Activated CD4-positive, alpha-beta T cell treated with anti-CD3 and anti-CD28 coated beads, Interleukin-2, amount 50 U/mL, for 4 hours (primary cell): ENCODE results near the gene NFAM1.

Experiments used
- DNase-seq, 2 experiments: peaks; one replicate each; pipeline ENCODE4 v3.0.0-alpha.2; 2020

Gene NFAM1

GRCh38 chr22:42414021-42414420, 18.2 kb downstream of the NFAM1 start:
- no peak for DNase-seq

- no peak for DNase-seq
Measured at GRCh38 chr22:42412744-42413333, 19.4 kb downstream of the NFAM1 start.

GRCh38 chr22:42410708-42411107, 21.5 kb downstream of the NFAM1 start:
- DNase-seq = no peak

GRCh38 chr22:42408810-42409529, 23.2 kb downstream of the NFAM1 start:
- DNase-seq = no peak

GRCh38 chr22:42408276-42408675, 23.9 kb downstream of the NFAM1 start:
- DNase-seq = no peak

- DNase-seq = no peak
Measured at GRCh38 chr22:42404266-42404665, 27.9 kb downstream of the NFAM1 start.

GRCh38 chr22:42401535-42402334, 30.5 kb downstream of the NFAM1 start:
- DNase-seq = no peak

- DNase-seq = no peak
Measured at GRCh38 chr22:42400811-42401534, 31.2 kb downstream of the NFAM1 start.

GRCh38 chr22:42399315-42400271, 32.6 kb downstream of the NFAM1 start:
- no peak for DNase-seq

GRCh38 chr22:42397332-42398249, 34.6 kb downstream of the NFAM1 start:
- DNase-seq = no peak

GRCh38 chr22:42396621-42397331, 35.4 kb downstream of the NFAM1 start:
- DNase-seq = no peak

GRCh38 chr22:42389143-42389542, 43.1 kb downstream of the NFAM1 start:
- no peak for DNase-seq

GRCh38 chr22:42388130-42388797, 43.9 kb downstream of the NFAM1 start:
- DNase-seq = no peak

- no peak for DNase-seq
Measured at GRCh38 chr22:42387631-42388030, 44.6 kb downstream of the NFAM1 start.

- DNase-seq = no peak
Measured at GRCh38 chr22:42385696-42386095, 46.5 kb downstream of the NFAM1 start.

GRCh38 chr22:42384506-42384905, 47.7 kb downstream of the NFAM1 start:
- DNase-seq = no peak

- no peak for DNase-seq
Measured at GRCh38 chr22:42383851-42384417, 48.3 kb downstream of the NFAM1 start.

- no peak for DNase-seq
Measured at GRCh38 chr22:42383287-42383686, 48.9 kb downstream of the NFAM1 start.
